ENCODE results near the gene FBLN1.

DNA sequence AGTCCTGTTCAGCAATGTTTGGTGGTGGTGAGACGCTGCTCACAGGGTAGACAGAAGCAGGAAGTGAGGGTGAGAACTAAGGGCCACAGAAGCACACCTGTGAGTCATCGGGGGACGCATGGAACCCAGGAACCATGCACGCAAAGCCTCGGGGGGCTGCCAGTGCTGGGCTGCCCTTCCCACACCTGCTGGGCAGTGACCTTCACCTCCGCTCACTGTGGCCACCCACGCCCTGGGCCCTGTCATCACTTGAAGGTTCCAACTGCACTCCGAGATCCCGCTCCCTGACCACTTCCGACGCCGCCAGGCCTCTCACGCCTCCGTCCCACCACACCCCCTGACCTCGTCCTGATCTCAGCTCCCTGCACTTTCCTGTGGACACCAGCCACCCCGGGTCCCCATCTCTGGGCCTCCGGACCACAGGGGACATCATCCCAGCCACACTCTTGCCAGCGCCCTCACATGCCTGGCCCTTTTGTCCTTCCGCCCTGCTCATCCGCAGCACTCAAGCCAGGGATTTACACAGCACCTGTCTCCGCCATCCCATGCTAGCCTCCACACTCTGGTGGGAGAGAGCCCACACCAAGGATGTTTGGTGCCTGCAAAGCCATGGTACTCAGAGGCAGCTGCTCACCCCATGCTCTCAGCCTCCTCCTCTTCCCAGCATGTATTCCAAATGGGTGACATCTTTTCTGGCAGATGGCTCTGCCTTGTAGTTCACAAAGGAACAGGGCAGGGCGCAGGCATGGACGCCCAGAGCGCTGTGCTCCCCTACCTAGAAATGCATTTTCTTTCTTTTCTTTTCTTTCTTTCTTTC, 145.8 kb downstream of the FBLN1 start:
- TF ChIP-seq, protein P1, sequence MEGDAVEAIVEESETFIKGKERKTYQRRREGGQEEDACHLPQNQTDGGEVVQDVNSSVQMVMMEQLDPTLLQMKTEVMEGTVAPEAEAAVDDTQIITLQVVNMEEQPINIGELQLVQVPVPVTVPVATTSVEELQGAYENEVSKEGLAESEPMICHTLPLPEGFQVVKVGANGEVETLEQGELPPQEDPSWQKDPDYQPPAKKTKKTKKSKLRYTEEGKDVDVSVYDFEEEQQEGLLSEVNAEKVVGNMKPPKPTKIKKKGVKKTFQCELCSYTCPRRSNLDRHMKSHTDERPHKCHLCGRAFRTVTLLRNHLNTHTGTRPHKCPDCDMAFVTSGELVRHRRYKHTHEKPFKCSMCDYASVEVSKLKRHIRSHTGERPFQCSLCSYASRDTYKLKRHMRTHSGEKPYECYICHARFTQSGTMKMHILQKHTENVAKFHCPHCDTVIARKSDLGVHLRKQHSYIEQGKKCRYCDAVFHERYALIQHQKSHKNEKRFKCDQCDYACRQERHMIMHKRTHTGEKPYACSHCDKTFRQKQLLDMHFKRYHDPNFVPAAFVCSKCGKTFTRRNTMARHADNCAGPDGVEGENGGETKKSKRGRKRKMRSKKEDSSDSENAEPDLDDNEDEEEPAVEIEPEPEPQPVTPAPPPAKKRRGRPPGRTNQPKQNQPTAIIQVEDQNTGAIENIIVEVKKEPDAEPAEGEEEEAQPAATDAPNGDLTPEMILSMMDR (conservative IDR thresholded peaks at IDR 0.05; ENCODE audit: low read length), result no peak
- TF ChIP-seq EZH2phosphoT487 (IDR thresholded peaks at IDR 0.05; ENCODE audit: borderline replicate concordance), result no peak
